Immature natural killer cell (primary cell): Measurements from ENCODE around the gene MPIG6B. TPM values are rescaled to one million over a fixed set of nuclear protein-coding genes. Genes with fewer than 3 reads are reported as not detected.
A peak's percentile ranks its signal among the peaks of the same experiment; 100 is the strongest.

Experiments used
- DNase-seq, 3 donors: peaks; one replicate each; pipeline ENCODE4 v3.0.0; 2022; ENCODE audit warnings: mixed read lengths in 1 of 3
- H3K27ac Mint-ChIP-seq, 6 donors: one replicate each; pipeline ENCODE4 v1.8.0; 2020; ENCODE audit warnings: mixed read lengths in 6 of 6, mild to moderate bottlenecking in 5 of 6, inconsistent platforms in 4 of 6, moderate library complexity in 3 of 6
- H3K27me3 Mint-ChIP-seq, 3 donors: one replicate each; pipeline ENCODE4 v1.8.0; 2020 to 2021; ENCODE audit warnings: low read depth in 3 of 3, mild to moderate bottlenecking in 3 of 3, mixed read lengths in 3 of 3, moderate library complexity in 3 of 3, inconsistent platforms in 1 of 3
- H3K36me3 Mint-ChIP-seq, 3 donors: one replicate each; pipeline ENCODE4 v1.8.0; 2020; ENCODE audit warnings: mixed read lengths in 3 of 3, inconsistent platforms in 2 of 3, mild to moderate bottlenecking in 2 of 3
- H3K4me1 Mint-ChIP-seq, 2 donors: one replicate each; pipeline ENCODE4 v1.8.0; 2020; ENCODE audit warnings: inconsistent platforms in 2 of 2, mild to moderate bottlenecking in 2 of 2, mixed read lengths in 2 of 2, moderate library complexity in 1 of 2
- H3K4me3 Mint-ChIP-seq, 5 donors: one replicate each; pipeline ENCODE4 v1.8.0; 2020; ENCODE audit warnings: mild to moderate bottlenecking in 5 of 5, mixed read lengths in 5 of 5, inconsistent platforms in 3 of 5, moderate library complexity in 3 of 5
- H3K9me3 Mint-ChIP-seq, 6 donors: one replicate each; pipeline ENCODE4 v1.8.0; 2020; ENCODE audit warnings: mild to moderate bottlenecking in 6 of 6, mixed read lengths in 6 of 6, inconsistent platforms in 4 of 6, moderate library complexity in 3 of 6
- polyA plus RNA-seq, 3 donors: library from polyadenylated mRNA; unstranded; fragments of 300-500 nt; fragmentation: Illumina TruSeq; gene quantifications; one replicate each; pipeline ENCODE4 v1.2.3, GENCODE V29; 2021

Gene MPIG6B, protein sequence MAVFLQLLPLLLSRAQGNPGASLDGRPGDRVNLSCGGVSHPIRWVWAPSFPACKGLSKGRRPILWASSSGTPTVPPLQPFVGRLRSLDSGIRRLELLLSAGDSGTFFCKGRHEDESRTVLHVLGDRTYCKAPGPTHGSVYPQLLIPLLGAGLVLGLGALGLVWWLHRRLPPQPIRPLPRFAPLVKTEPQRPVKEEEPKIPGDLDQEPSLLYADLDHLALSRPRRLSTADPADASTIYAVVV
- polyA plus RNA-seq: 10 to 100 TPM in 1 of 3 donors, 1 to 10 TPM in 2; 2.6 to 10.9 (median 6.3) TPM

DNA sequence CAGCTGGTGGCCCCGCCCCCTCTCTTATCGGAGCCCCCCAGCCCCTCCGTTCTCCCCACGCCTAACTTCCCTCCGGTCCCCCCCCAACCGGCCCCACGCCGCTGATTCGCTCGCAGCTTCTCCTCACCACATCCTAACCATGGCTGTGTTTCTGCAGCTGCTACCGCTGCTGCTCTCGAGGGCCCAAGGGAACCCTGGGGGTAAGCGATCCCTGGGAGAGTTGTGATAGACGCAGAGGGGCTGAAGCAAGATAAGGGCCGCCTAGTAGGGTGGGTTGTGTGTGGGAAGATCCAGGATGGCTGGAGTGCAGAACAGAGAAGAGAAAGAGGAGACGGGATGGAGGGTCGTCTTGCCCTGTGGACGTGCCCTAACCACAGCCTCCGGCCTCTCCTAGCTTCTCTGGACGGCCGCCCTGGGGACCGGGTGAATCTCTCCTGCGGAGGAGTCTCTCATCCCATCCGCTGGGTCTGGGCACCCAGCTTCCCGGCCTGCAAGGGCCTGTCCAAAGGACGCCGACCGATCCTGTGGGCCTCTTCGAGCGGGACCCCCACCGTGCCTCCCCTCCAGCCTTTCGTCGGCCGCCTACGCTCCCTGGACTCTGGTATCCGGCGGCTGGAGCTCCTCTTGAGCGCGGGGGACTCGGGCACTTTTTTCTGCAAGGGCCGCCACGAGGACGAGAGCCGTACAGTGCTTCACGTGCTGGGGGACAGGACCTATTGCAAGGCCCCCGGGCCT lies at the start of gene MPIG6B:
Gene MPIG6B (plus strand): TSS at position 129 of the 735 bp plus-strand sequence. CDS start 11 bp downstream, at position 140.
- Mint-ChIP-seq H3K27ac (peak within 1 kb of the TSS in 5 of 6 donors; percentile 62 to 84 (median 65)), H3K27me3 (peaks cover 2 to 4% (median 4%) of the 10 kb centered on the region in 3 donors), H3K9me3 (no peaks in the 10 kb centered on the region), H3K36me3 (peaks cover 0 to 15% (median 10%) of the 10 kb centered on the region in 3 donors), H3K4me1 (peaks cover 34 to 42% of the 10 kb centered on the region in 2 donors), H3K4me3 (peak within 1 kb of the TSS in 4 of 5 donors; percentile 63 to 76 (median 70))
- DNase-seq: peak in 1 of 3 donors; percentile 18

DNA sequence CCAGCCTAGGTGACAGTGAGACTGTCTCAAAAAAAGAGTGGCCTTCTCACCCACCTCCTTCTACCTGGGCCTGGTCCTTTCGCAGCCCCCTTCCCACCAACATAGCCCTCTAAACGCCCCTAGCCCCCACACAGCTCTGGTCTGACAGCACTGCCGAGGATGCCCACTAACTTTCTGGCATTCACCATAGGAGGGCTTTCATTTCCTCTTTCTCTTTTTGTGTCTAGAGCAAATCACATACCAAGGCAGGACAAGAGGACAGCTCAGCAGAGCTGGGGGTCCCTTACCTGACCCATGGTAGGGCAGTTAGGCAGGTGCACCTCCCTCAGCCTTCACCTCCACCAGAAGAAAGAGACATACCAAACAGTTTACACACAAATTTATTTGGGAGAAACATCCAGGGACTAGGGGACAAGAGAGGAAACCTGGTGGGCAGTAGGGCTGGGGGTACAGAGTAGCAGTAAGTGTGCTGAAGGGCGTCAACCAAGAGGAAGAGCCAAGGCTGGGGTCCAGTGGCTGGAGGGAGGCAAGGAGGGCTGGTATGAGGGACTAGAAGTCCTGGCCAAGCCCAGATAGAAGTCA lies 46.8 kb upstream of the MPIG6B start:
- H3K36me3 Mint-ChIP-seq: peaks cover 9 to 11% (median 10%) of the 10 kb centered on the region in 3 donors
- peaks cover 16 to 22% of the 10 kb centered on the region in 2 donors for H3K4me1 Mint-ChIP-seq
- H3K9me3 Mint-ChIP-seq: no peaks in the 10 kb centered on the region
- no peak for DNase-seq
- peaks cover 0 to 8% (median 4%) of the 10 kb centered on the region in 3 donors for H3K27me3 Mint-ChIP-seq
- no peak overlapping the region for H3K4me3 Mint-ChIP-seq
- H3K27ac Mint-ChIP-seq: peak overlapping the region in 1 of 6 donors; percentile 61

DNA sequence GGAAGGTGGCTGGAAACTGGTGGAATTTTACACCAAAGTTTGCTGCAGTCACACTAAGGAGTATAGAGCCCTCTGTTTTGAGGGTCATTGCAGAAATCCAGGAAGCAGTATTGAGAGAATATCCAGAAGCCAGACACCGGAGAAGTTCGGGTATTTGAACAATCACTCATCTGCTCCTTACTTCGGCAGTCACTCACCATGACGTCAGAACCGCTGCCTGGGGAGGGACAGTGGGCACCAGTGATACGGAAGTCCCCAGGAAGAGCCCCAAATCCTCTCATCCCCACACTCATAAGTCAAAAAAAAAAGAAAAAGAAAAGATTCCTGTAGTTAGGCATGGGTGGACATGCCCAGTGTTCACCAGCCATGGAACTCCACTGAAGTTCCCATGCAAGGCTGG lies 46.3 kb upstream of the MPIG6B start:
- Mint-ChIP-seq H3K4me1 (peaks cover 20 to 26% of the 10 kb centered on the region in 2 donors), H3K27ac (no peak overlapping the region), H3K36me3 (peaks cover 9 to 11% (median 10%) of the 10 kb centered on the region in 3 donors), H3K27me3 (peaks cover 0 to 8% (median 4%) of the 10 kb centered on the region in 3 donors), H3K4me3 (no peak overlapping the region), H3K9me3 (no peaks in the 10 kb centered on the region)
- DNase-seq: no peak

DNA sequence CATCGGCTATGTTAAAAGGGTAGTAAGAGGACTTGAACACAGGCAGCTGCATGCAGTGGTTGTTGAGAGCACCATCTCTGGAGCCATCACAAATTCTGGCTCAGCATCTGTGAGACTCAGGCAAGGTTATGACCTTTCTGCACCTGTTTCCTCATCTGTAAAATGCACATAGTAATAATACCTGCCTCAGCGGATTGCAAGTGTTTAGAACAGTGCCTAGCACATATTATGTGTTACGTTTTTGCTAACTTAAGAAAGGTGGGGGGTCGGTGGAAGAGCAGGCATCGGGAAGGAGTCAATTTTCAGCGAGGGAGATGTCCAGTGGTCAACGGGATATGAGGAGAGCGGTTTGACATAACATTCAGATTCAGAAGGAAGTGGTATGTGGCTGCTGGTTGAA lies 45.2 kb upstream of the MPIG6B start:
- Mint-ChIP-seq H3K9me3 (no peaks in the 10 kb centered on the region), H3K27ac (peak overlapping the region in 1 of 6 donors; percentile 25), H3K4me1 (peaks cover 20 to 26% of the 10 kb centered on the region in 2 donors), H3K27me3 (peaks cover 0 to 8% (median 2%) of the 10 kb centered on the region in 3 donors), H3K4me3 (no peak overlapping the region), H3K36me3 (peaks cover 4 to 6% (median 4%) of the 10 kb centered on the region in 3 donors)
- DNase-seq: no peak

DNA sequence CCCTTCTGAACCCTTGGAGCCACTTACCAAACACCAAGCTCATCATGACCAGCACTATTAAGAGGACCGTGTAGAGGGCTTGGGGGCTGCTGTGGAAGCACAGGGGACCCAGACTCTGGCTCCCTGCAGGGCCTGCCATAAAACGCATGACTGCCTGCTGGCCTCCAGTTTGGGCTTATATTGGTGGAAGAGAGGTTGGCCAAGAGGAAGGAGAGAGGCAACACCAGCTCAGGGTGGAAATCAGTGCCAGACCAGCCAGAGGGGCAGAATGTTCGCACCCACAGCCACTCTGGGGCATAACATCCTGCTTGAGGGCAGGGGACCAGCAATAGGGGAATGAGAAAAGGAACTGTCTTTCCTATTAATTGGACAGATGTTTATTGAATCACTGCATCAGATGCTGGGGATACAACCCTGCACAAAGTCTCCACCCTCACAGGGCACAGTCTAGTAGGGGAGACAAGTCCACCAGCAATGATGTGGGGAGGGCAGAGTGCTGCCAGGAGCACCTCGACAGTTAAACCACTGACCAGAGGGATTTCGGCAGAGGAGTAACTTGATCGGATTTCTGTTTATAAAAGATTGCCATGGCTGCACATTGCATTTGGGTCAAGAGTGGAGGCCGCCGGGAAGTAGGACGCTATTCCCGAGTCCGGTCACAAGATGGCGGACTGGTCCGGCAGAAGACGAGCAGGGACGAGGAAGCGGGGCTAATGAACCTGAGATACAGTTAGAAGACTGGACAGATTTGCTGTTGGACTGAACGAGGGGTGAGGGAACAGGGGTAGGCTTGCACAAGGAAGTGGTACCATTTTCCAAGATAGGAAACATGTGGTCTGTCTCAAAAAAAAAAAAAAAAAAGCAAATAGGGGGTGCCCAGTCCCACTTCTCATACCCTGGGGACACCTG lies 42.7 kb upstream of the MPIG6B start, which contains the start of gene LY6G5C:
Gene LY6G5C (minus strand): TSS at position 842 of the 909 bp plus-strand sequence. CDS start 694 bp downstream, at position 148.
- H3K36me3 Mint-ChIP-seq: peaks cover 0 to 6% (median 0%) of the 10 kb centered on the region in 3 donors
- peaks cover 0 to 8% (median 4%) of the 10 kb centered on the region in 3 donors for H3K27me3 Mint-ChIP-seq
- peaks cover 22 to 26% of the 10 kb centered on the region in 2 donors for H3K4me1 Mint-ChIP-seq
- peak within 1 kb of the TSS; percentile 48 to 97 (median 82) for H3K27ac Mint-ChIP-seq
- peak; percentile 60 to 73 (median 66) for DNase-seq
- no peaks in the 10 kb centered on the region for H3K9me3 Mint-ChIP-seq
- peak within 1 kb of the TSS; percentile 83 to 99 (median 89) for H3K4me3 Mint-ChIP-seq

DNA sequence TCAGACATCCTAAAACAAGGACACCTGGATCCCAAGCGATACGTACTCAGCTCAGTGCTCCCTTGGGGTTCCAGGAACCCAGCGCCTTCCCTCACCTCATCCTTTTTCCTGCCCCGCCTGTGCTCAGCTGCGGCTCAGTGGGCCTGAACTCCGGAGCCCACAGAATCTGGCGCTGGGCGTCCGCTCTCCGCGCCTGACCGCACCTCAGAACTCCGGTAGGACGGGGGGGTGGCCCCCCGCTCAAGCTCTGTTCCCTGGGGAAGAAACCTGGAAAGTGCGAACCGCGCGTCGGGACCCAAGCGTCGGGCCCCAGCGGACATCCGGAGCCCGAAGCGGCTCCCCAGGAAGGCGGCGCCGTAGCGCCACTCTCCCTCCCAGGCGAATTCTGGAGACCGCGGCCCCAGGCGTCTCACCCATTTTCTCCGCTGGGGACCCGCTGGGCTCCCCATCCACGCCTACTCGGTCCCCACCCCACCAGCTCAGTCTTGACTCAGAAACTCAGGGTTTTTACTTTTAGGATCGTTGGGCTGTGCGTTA lies 42.0 kb upstream of the MPIG6B start:
- H3K36me3 Mint-ChIP-seq: peaks cover 2 to 9% (median 2%) of the 10 kb centered on the region in 3 donors
- peak overlapping the region; percentile 83 to 99 (median 89) for H3K4me3 Mint-ChIP-seq
- DNase-seq: peak; percentile 30 to 33 (median 30)
- H3K9me3 Mint-ChIP-seq: no peaks in the 10 kb centered on the region
- H3K27ac Mint-ChIP-seq: peak overlapping the region in 5 of 6 donors; percentile 45 to 97 (median 81)
- H3K27me3 Mint-ChIP-seq: peaks cover 0 to 8% (median 5%) of the 10 kb centered on the region in 3 donors
- H3K4me1 Mint-ChIP-seq: peaks cover 22 to 26% of the 10 kb centered on the region in 2 donors

DNA sequence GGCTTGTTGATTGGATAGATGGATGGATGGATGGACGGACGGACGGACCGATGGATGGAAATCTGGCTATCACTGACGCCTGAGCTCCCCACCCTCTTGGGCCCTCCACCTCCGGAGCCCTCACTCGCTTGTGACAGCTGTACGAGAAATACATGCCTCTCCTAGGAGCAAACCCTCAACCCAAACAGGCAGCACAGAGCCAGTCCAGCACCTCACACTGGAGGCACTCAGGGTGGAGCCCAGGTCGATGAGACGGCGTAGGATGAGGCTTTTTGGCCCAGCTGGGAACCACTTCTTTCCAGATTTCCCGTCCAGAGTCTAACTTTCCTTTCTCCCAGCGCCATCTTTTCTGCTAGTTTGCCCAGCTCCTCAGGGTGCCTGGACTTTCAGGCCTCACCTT lies 39.6 kb upstream of the MPIG6B start:
- Mint-ChIP-seq H3K27me3 (peaks cover 0 to 4% (median 4%) of the 10 kb centered on the region in 3 donors), H3K27ac (peak overlapping the region in 1 of 6 donors; percentile 69), H3K36me3 (peaks cover 4 to 17% (median 9%) of the 10 kb centered on the region in 3 donors), H3K9me3 (no peaks in the 10 kb centered on the region), H3K4me3 (no peak overlapping the region), H3K4me1 (peaks cover 21 to 26% of the 10 kb centered on the region in 2 donors)
- no peak for DNase-seq

DNA sequence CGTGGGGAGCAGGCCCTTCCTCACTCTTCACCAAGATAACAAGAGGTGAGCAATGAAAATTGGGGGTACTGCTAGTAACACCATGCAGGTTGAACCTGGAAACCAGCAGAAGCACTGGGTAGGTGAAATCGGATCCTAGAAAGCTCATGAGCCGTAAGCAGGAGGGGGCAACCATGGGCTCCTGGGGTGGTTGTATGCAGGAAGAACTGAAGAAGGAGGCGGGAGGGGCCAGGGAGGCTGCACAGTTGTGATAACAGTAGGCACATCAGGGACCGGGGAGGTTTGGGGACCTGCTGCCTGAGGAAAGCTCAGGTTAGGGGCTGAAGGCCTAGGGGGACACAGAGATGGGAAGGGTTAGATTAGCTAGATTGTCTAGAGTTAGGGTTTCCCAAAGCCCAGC lies 36.7 kb upstream of the MPIG6B start:
- Mint-ChIP-seq H3K36me3 (peaks cover 7 to 32% (median 9%) of the 10 kb centered on the region in 3 donors), H3K27me3 (peaks cover 0 to 4% (median 2%) of the 10 kb centered on the region in 3 donors), H3K4me1 (peaks cover 3 to 5% of the 10 kb centered on the region in 2 donors), H3K27ac (peak overlapping the region in 5 of 6 donors; percentile 21 to 92 (median 45)), H3K9me3 (no peaks in the 10 kb centered on the region), H3K4me3 (no peak overlapping the region)
- no peak for DNase-seq

DNA sequence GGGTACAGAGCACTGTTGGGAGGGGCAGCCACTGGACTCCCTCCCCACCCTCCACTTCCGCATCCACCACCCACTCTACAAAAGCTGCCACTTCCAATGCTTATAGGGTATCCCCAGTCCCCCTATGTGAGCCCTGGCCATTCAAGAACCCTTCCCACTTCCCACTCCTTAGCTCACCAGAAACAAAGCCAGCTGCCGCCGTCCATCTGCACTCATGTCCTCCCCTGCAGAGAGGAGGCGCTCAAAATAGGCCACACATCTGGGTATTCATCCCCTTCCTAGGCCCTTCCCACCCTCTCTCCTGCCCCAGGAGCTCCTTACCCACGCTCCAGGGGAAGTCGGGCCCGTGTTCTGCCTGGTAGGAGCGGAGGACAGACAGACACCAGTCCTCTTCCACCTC lies 35.9 kb upstream of the MPIG6B start:
- H3K9me3 Mint-ChIP-seq: no peaks in the 10 kb centered on the region
- peaks cover 0 to 2% of the 10 kb centered on the region in 2 donors for H3K4me1 Mint-ChIP-seq
- H3K4me3 Mint-ChIP-seq: no peak overlapping the region
- H3K27ac Mint-ChIP-seq: peak overlapping the region in 1 of 6 donors; percentile 43
- H3K27me3 Mint-ChIP-seq: peaks cover 0 to 4% (median 2%) of the 10 kb centered on the region in 3 donors
- H3K36me3 Mint-ChIP-seq: peaks cover 7 to 34% (median 9%) of the 10 kb centered on the region in 3 donors
- DNase-seq: no peak

DNA sequence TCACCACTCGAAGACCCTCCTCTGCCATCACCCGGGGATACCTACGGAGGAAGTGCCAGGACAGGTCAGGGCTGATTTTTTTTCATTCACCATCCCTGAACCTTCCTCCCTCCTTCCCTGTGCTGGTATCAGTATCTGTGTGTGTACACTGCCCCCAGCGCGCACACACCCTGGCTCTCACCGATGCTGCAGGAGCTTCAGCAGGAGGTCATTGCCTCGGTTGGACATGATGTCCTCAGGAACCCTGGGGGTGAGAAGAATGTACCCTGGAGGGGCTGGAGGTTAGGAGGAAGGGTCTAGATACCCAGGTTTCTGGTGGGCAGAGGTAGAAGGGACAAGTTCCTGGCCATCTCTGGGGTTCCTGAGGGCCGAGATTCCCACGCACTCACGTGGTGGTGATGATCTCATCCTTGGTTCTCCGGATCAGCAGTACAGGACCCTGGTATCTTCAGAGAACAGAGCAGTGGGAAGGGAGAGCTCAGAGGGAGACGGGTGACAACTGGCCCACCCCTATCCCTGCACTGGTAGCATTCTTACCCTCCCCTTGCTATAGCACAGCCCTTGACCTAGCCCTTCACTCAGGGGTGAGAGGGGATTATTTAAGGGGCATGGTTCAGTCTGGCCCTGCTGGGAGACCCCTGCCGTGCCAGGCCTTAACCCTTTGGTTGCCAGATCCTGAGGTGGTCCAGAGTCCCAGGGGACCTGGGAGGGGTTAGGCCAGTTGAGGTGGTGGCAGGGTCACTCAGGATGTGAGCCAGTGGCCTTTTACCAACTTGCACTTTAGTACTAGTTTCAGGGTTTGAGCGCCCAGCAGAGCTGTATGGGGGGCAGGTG lies 35.1 kb upstream of the MPIG6B start:
- Mint-ChIP-seq H3K4me3 (no peak overlapping the region), H3K9me3 (no peaks in the 10 kb centered on the region), H3K27ac (peak overlapping the region in 2 of 6 donors; percentile 43 to 79), H3K36me3 (peaks cover 7 to 36% (median 9%) of the 10 kb centered on the region in 3 donors), H3K27me3 (peaks cover 0 to 4% (median 2%) of the 10 kb centered on the region in 3 donors), H3K4me1 (peaks cover 0 to 2% of the 10 kb centered on the region in 2 donors)
- DNase-seq: no peak

DNA sequence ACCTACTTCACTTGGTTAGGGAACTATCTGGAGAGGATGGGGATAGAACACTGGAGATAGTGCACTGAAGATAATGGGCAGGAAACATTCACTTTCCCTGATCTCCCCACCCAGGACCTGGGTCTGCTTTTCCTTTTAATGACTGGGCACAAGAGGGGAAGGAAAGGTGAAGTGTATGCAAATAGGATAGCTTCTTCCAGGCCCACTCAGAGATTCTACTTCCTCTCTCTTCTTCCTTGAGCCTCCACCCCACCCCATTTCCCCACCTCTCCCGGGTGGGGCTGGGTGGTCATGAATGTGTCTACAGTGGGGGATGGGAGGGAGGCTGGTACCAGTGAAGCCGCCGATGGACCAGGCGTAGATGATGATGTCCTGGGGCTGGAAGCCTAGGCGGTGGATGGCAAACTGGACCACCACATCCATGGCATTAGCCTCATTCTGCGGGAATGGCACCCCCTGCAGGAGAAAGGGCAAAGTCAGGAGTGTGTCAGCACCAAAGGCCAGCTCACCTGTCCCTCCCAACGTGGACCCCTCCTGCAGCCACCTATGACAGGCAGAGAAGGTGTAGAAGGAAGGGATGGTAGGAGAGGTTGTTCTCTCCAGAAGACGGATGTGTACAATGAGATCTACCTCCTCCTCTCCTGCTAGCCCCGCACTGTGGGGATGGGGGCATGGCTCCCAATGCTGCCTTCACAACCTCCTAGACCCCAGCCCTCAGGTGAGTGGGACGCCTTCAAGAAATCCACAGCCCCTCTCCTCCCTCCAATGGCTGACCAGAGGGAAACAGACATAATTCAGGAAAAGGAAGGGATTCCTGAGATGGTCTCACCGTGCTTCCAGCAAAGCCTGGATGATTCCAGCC lies 33.7 kb upstream of the MPIG6B start:
- Mint-ChIP-seq H3K27ac (peak overlapping the region in 3 of 6 donors; percentile 51 to 70 (median 55)), H3K27me3 (peaks cover 0 to 4% (median 2%) of the 10 kb centered on the region in 3 donors)
- DNase-seq: no peak

More for the DNA sequence above, 33.7 kb upstream of the MPIG6B start:
- H3K36me3 Mint-ChIP-seq: peaks cover 9 to 36% (median 11%) of the 10 kb centered on the region in 3 donors
- no peaks in the 10 kb centered on the region for H3K9me3 Mint-ChIP-seq
- no peaks in the 10 kb centered on the region for H3K4me1 Mint-ChIP-seq
- H3K4me3 Mint-ChIP-seq: no peak overlapping the region
